ENCODE data around the gene PCDHA2.
A peak's percentile ranks its signal among the peaks of the same experiment; 100 is the strongest.
"Not testable (repeated sequence)": the region's sequence is repeated elsewhere in the genome, so short reads cannot be mapped to it uniquely, and the experiment has no call there.

The PCDHA2 gene

DNA sequence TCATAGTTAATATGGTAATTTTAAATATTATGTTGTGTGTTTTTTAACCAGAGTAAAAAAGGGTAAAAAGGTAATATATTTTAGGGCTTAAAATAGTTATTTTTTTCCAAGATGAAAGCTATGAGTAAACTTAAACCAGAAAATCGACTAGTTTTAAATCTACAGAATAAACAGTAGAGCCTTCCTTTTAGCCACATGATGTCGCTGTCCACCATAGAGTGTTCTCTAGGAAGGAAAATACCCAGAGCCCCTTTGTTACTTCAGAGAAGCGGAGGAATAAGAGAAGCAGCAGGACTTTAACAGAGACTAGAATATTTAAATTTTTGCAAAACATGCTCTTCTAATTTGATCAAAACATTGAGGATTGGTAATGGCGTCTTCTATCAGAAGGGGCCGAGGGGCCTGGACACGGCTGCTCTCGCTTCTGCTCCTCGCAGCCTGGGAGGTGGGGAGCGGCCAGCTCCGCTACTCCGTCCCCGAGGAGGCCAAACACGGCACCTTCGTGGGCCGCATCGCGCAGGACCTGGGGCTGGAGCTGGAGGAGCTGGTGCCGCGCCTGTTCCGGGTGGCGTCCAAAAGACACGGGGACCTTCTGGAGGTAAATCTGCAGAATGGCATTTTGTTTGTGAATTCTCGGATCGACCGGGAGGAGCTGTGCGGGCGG is at the start of gene PCDHA2:
TSS of gene PCDHA2 (plus strand) at position 258 of the 664 bp plus-strand sequence.
- DNase-seq, result no peak

DNA sequence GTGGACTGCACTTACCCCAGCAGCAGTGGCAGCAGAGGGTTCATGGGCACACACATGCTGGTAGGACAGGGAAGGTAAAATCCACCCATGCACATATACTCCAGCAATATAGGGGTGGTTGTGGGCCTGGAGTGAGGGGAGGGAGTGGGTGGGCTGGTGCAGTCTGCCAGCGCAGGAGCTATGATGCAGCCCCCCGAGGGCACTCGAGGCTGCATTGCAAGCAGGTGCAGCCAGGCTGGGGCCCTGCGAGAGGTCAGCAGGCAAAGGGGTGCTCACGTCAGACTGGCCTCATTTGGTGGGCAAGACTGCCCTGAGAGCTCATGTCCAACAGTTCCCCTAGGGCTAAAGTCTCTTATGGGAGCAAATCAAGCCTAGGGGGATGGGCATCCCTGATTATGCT is 41.1 kb upstream of the PCDHA2 start:
- no peak for DNase-seq

DNA sequence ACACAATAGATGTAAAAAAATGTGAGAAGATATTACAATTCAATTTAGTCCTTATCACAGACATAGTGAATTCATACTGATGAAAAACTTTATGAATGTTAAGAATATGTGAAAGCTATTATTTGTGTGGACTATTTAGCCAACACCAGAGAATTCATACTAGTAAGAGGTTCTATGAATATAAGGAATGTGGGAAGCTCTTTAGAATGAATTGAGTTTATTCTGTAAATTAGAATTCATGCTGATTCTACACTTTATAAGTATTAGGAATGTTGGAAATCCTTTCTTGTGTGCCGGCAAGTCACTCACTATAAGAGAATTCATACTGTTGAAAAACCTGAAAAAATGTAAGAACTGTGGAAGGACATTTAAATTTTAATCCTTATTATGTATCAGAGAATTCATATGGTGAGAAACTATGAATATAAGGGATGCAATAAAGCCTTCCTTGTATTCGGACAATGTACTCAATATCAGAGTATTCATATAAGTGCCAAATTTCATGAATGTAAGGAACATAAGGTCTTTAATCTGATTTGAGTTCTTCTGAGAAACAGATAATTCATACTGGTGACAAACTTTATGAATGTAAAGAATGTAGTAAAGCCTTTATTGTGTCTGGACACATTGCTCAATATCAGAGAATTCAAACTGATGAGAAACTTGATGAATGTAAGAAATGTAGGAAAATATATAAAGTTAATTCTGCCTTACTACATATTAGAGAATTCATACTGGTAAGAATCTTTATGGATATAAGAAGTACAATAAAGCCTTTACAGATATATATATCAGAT is 30.3 kb upstream of the PCDHA2 start:
- DNase-seq, result no peak

DNA sequence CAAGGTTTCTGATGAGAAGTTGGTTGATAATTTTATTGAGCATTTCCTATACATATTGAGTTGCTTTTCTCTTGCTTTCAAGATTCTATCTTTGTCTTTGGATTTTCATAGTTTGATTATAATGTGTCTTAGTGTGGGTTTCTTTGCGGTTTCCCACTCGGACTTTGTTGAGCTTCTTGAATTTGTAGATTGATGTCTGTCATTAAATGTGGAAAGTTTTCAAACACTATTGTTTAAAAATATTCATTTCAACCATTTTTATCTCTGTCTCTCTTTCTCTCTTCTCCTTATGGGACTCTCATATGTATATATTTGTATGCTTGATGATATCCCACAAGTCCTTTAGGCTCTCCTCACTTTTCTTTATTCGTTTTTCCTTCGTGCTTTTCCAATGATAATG is 27.2 kb upstream of the PCDHA2 start:
- DNase-seq, result no peak

DNA sequence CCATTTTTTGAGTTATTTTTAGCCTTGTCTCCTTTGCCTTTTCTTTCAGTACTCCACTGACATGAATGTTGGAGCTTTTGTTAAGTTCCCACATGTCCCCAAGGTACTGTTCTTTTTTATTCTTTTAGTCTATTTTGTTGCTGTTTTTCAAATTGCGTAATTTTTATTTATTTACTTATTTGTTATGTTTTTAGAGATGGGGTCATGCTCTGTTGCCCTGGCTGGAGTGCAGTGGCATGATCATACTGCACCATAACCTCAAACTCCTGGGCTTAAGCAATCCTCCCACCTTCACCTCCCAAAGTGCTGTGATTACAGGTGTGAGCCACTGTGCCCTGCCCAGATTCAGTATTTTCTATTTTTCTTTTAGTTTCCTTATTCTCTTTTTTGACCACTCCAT is 14.1 kb upstream of the PCDHA2 start:
- no peak for DNase-seq

DNA sequence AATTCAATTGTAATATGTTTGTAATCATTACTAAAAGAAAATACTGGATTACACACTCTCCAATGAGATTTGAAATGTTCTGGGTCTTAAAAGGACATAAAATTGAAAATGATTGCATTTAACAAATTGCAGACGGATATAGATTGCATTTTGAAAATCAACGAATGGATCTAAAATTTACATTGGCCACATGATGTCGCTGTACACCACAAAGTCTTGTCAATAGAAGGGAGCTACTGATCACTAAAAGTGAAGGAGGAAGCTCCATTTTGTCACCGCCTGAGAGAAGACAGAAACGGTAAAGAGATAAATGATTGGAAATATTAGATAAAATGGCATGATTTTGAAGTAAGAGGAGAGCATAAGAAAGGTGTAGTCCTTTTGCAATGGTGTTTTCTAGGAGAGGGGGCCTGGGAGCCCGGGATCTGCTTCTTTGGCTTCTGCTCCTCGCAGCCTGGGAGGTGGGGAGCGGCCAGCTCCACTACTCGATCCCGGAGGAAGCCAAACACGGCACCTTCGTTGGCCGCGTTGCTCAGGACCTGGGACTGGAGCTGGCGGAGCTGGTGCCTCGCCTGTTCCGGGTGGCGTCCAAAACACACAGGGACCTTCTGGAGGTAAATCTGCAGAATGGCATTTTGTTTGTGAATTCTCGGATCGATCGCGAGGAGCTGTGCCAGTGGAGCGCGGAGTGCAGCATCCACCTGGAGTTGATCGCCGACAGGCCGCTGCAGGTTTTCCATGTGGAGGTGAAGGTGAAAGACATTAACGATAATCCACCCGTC is 8.6 kb upstream of the PCDHA2 start, which contains the start of gene PCDHA1:
TSS of gene PCDHA1 (plus strand) at position 236 of the 782 bp plus-strand sequence.
- DNase-seq, result no peak

DNA sequence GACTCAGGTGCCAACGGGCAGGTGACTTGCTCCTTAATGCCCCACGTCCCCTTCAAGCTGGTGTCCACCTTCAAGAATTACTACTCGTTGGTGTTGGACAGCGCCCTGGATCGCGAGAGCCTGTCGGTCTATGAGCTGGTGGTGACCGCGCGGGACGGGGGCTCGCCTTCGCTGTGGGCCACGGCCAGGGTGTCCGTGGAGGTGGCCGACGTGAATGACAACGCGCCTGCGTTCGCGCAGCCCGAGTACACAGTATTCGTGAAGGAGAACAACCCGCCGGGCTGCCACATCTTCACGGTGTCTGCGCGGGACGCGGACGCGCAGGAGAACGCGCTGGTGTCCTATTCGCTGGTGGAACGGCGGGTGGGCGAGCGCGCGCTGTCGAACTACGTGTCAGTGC is 7.2 kb upstream of the PCDHA2 start:
- DNase-seq, result not testable (repeated sequence)

DNA sequence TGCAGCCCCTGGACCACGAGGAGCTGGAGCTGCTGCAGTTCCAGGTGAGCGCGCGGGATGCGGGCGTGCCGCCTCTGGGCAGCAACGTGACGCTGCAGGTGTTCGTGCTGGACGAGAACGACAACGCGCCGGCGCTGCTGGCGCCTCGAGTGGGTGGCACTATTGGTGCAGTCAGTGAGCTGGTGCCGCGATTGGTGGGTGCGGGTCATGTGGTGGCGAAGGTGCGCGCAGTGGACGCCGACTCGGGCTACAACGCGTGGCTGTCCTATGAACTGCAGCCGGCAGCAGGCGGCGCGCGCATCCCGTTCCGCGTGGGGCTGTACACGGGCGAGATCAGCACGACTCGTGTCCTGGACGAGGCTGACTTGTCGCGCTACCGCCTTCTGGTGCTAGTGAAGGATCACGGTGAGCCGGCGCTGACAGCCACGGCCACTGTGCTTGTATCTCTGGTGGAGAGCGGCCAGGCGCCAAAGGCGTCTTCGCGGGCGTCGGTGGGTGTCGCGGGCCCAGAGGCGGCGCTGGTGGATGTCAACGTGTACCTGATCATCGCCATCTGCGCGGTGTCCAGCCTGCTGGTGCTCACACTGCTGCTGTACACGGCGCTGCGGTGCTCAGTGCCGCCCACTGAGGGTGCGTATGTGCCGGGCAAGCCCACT is 6.7 kb upstream of the PCDHA2 start:
- not testable (repeated sequence) for DNase-seq

DNA sequence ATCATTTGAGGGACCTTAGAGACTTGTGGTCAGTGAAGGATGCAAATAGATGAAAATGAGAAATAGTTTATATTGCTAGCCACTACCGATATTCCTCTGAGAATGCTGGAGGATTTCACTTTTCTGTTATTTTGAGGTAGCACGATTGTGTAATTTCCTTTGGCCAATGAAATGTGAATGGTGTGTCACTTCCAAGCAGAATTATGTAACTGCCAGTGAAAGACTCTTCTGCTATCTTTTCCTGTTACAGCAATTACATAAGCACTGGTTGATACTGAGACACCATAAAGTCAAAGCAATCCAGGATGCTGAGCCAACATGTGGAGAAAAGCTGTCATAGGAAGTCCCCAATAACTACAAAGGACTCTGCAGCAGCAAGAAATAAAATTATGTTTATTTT is 3.6 kb upstream of the PCDHA2 start:
- DNase-seq, result no peak

DNA sequence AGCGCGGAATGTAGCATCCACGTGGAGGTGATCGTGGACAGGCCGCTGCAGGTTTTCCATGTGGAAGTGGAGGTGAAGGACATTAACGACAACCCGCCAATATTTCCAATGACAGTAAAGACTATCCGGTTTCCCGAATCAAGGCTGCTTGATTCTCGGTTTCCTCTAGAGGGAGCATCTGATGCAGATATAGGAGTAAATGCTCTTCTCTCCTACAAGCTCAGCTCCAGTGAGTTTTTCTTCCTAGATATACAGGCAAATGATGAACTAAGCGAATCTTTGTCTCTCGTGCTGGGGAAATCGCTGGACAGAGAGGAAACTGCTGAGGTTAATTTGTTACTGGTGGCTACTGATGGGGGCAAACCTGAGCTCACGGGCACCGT is 598 bp downstream of the PCDHA2 start:
- DNase-seq, result no peak

DNA sequence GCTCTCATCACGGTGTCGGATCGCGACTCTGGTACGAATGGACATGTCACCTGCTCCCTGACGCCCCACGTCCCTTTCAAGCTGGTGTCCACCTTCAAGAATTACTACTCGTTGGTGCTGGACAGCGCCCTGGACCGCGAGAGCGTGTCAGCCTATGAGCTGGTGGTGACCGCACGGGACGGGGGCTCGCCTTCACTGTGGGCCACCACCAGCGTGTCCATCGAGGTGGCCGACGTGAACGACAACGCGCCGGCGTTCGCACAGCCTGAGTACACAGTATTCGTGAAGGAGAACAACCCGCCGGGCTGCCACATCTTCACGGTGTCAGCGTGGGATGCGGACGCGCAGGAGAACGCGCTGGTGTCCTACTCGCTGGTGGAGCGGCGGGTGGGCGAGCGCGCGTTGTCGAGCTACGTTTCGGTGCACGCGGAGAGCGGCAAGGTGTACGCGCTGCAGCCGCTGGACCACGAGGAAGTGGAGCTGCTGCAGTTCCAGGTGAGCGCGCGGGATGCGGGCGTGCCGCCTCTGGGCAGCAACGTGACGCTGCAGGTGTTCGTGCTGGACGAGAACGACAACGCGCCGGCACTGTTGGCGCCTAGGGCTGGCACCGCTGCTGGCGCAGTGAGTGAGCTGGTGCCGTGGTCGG is 1.5 kb downstream of the PCDHA2 start:
- not testable (repeated sequence) for DNase-seq

DNA sequence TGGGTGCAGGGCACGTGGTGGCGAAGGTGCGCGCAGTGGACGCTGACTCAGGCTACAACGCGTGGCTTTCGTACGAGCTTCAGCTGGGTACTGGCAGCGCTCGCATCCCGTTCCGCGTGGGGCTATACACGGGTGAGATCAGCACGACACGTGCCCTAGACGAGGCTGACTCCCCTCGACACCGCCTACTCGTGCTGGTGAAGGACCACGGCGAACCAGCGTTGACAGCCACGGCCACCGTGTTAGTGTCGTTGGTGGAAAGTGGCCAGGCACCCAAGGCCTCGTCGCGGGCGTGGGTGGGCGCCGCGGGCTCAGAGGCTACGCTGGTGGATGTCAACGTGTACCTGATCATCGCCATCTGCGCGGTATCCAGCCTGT is 2.1 kb downstream of the PCDHA2 start:
- no peak for DNase-seq

DNA sequence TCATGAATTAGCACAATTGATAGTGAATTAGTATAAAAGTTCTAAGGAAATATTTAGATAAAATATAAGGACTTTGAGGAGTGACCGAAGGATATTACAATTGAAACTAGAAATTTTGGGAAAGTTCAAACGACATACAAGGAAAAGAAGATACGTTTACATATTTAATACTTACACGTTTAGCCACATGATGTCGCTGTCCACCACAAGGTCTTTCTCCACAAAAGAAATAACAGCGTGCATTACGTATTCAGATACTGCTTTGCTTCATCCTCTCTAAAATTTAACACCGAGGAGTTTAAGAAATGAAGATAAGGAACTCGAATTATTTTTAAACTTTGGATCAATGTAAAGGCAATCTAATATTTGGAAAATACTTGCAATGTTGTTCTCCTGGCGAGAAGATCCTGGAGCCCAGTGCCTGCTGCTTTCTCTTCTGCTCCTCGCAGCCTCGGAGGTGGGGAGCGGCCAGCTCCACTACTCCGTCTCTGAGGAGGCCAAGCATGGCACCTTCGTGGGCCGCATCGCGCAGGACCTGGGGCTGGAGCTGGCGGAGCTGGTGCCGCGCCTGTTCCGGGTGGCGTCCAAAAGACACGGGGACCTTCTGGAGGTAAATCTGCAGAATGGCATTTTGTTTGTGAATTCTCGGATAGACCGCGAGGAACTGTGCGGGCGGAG is 6.3 kb downstream of the PCDHA2 start, which contains the start of gene PCDHA3:
TSS of gene PCDHA3 (plus strand) at position 242 of the 678 bp plus-strand sequence.
- DNase-seq, result peak; percentile 2

DNA sequence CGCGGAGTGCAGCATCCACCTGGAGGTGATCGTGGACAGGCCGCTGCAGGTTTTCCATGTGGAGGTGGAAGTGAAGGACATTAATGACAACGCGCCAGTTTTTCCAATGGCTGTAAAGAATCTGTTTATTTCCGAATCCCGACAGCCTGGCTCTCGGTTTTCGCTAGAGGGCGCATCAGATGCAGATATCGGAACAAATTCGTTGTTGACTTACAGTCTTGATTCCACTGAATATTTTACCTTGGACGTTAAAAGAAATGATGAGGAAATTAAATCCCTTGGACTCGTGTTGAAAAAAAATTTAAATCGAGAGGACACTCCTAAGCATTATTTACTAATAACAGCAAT is 6.8 kb downstream of the PCDHA2 start:
- no peak for DNase-seq

DNA sequence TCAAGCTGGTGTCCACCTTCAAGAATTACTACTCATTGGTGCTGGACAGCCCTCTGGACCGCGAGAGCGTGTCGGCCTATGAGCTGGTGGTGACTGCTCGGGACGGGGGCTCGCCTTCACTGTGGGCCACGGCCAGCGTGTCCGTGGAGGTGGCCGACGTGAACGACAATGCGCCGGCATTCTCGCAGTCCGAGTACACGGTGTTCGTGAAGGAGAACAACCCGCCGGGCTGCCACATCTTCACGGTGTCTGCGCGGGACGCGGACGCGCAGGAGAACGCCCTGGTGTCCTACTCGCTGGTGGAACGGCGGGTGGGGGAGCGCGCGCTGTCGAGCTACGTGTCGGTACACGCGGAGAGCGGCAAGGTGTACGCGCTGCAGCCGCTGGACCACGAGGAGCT is 7.7 kb downstream of the PCDHA2 start:
- not testable (repeated sequence) for DNase-seq

DNA sequence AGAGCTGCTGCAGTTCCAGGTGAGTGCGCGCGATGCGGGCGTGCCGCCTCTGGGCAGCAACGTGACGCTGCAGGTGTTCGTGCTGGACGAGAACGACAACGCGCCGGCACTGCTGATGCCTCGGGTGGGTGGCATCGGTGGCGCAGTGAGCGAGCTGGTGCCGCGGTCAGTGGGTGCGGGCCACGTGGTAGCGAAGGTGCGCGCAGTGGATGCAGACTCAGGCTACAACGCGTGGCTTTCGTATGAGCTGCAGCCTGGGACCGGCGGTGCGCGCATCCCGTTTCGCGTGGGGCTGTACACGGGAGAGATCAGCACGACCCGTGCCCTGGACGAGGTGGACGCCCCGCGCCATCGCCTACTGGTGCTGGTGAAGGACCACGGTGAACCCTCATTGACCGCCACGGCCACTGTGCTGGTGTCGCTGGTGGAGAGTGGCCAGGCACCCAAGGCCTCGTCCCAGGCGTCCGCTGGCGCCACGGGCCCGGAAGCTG is 8.2 kb downstream of the PCDHA2 start:
- DNase-seq, result no peak

DNA sequence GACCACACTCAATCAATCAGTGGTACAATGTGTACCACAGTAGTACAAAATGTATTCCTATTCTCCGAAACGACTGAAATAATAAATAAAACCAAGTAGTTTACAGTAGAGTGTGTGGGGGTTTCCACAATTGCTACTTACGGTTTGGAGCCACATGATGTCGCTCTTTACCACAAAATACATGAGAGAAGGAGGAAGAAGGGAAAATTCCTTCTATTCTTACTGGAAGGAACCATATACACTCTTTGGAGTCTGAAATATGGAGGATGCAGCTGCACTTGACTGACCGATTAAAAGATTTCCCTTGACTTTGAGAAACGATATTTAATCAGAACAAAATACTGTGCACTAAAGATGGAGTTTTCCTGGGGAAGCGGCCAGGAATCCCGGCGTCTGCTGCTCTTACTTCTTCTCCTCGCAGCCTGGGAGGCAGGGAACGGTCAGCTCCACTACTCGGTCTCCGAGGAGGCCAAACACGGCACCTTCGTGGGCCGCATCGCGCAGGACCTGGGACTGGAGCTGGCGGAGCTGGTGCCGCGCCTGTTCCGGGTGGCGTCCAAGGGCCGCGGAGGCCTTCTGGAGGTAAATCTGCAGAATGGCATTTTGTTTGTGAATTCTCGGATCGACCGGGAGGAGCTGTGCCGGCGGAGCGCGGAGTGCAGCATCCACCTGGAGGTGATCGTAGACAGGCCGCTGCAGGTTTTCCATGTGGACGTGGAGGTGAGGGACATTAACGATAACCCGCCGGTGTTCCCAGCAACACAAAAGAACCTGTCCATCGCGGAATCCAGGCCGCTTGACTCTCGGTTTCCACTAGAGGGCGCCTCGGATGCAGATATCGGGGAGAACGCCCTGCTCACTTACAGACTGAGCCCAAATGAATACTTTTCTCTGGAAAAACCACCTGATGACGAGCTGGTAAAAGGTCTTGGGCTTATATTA is 12.5 kb downstream of the PCDHA2 start, which contains the start of gene PCDHA4:
TSS of gene PCDHA4 (plus strand) at position 235 of the 942 bp plus-strand sequence.
- no peak for DNase-seq

DNA sequence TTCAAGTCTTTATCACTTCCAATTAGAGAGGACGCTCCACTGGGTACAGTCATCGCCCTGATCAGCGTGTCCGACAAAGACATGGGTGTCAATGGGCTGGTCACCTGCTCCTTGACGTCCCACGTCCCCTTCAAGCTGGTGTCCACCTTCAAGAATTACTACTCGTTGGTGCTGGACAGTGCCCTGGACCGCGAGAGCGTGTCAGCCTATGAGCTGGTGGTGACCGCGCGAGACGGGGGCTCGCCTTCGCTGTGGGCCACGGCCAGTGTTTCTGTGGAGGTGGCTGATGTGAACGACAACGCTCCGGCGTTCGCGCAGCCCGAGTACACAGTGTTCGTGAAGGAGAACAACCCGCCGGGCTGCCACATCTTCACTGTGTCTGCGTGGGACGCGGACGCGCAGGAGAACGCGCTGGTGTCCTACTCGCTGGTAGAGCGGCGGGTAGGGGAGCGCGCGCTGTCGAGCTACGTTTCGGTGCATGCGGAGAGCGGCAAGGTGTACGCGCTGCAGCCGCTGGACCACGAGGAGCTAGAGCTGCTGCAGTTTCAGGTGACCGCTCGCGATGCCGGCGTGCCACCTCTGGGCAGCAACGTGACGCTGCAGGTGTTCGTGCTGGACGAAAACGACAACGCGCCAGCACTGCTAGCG is 13.7 kb downstream of the PCDHA2 start:
- DNase-seq, result not testable (repeated sequence)

DNA sequence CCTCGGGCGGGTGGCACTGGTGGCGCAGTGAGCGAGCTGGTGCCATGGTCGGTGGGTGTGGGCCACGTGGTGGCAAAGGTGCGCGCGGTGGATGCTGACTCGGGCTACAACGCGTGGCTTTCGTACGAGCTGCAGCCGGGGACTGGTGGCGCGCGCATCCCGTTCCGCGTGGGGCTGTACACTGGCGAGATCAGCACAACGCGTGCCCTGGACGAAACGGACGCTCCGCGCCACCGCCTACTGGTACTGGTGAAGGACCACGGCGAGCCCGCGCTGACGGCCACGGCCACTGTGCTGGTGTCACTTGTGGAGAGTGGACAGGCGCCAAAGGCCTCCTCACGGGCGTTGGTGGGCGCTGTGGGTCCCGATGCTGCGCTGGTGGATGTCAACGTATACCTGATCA is 14.2 kb downstream of the PCDHA2 start:
- DNase-seq, result no peak
